H1 (cell line): ENCODE measurements around the gene CACNB1. TPM values are rescaled to one million over a fixed set of nuclear protein-coding genes. Genes with fewer than 3 reads are reported as not detected.

Source experiments
- CTCF ChIA-PET: fragments of 300-600 bp; sonication (Branson Sonifier 250); formaldehyde crosslinking; loops from one replicate; lab custom pipeline; 2021; ENCODE audit not compliant: partially characterized antibody; lab: Charles Lee
- POLR2A ChIA-PET: fragments of 300-600 bp; sonication (Branson Sonifier 250); formaldehyde crosslinking; loops from one replicate; lab custom pipeline; 2021; ENCODE audit warnings: inconsistent platforms; ENCODE audit not compliant: partially characterized antibody; lab: Charles Lee
- DNase-seq, 2 experiments: peaks; one replicate each; pipeline versions ENCODE4 v3.0.0 to v3.0.0-alpha.2; 2010 to 2022; ENCODE audit warnings: low spot score in 2 of 2, low read depth in 1 of 2, mixed read lengths in 1 of 2
- FAIRE-seq: peaks from 2 replicates; lab custom pipeline; 2011; peaks lifted over from hg19 to GRCh38; lab: Jason Lieb, UNC
- H2AFZ ChIP-seq: 2 replicates; pipeline ENCODE4 v1.8.1; 2012; ENCODE audit warnings: low read length, inconsistent platforms
- H2AK5ac ChIP-seq: 2 replicates; pipeline ENCODE4 v1.6.1; 2013; ENCODE audit warnings: low read depth, low read length
- H2BK120ac ChIP-seq: replicated peaks from 2 replicates; pipeline ENCODE3; 2013; ENCODE audit warnings: low read depth, low read length, inconsistent platforms
- H2BK12ac ChIP-seq: 2 replicates; pipeline ENCODE4 v1.6.1; 2013; ENCODE audit warnings: low read depth, low read length
- H2BK15ac ChIP-seq: 2 replicates; pipeline ENCODE4 v1.6.1; 2013; ENCODE audit warnings: low read length
- H2BK20ac ChIP-seq: 2 replicates; pipeline ENCODE4 v1.6.1; 2013; ENCODE audit warnings: low read length
- H2BK5ac ChIP-seq: 2 replicates; pipeline ENCODE4 v1.6.1; 2013; ENCODE audit warnings: low read depth, low read length
- H3K14ac ChIP-seq: 2 replicates; pipeline ENCODE4 v1.6.1; 2013; ENCODE audit warnings: inconsistent platforms; ENCODE audit not compliant: insufficient read length
- H3K18ac ChIP-seq: 2 replicates; pipeline ENCODE4 v1.6.1; 2013; ENCODE audit warnings: low read length; ENCODE audit errors: extremely low read depth
- H3K23ac ChIP-seq: 2 replicates; pipeline ENCODE4 v1.6.1; 2013; ENCODE audit warnings: inconsistent platforms; ENCODE audit not compliant: insufficient read length
- H3K23me2 ChIP-seq: 2 replicates; pipeline ENCODE4 v1.6.1; 2013; ENCODE audit warnings: low read depth, low read length
- H3K27ac ChIP-seq: 2 replicates; pipeline ENCODE4 v1.6.1; 2011; ENCODE audit warnings: low read depth, low read length, inconsistent platforms
- H3K27me3 ChIP-seq, 4 experiments: replicated peaks in 1 of 4; 1 replicate in 1 of 4; 2 replicates in 3 of 4; pipeline versions ENCODE4 v1.6.1 to v1.8.1; 2011 to 2013; ENCODE audit warnings: low read length in 3 of 4, mild to moderate bottlenecking in 3 of 4, inconsistent platforms in 2 of 4, mixed read lengths in 2 of 4, moderate library complexity in 1 of 4; ENCODE audit not compliant: control insufficient read depth in 3 of 4, insufficient read depth in 3 of 4; ENCODE audit errors: extremely low read depth in 1 of 4
- H3K36me3 ChIP-seq, 4 experiments: 2 replicates each; pipeline versions ENCODE4 v1.6.1 to v1.8.1; 2011 to 2013; ENCODE audit warnings: mild to moderate bottlenecking in 4 of 4, low read length in 3 of 4, moderate library complexity in 2 of 4, control low read depth in 1 of 4, inconsistent platforms in 1 of 4; ENCODE audit not compliant: insufficient read depth in 4 of 4, control insufficient read depth in 2 of 4
- H3K4ac ChIP-seq: replicated peaks from 2 replicates; pipeline ENCODE3; 2013; ENCODE audit warnings: low read length, low read depth, mixed read lengths, inconsistent platforms; ENCODE audit not compliant: insufficient read length
- H3K4me1 ChIP-seq, 4 experiments: replicated peaks in 1 of 4; 1 replicate in 1 of 4; 2 replicates in 3 of 4; pipeline versions ENCODE4 v1.6.1 to v1.8.1; 2011 to 2013; ENCODE audit warnings: low read length in 3 of 4, inconsistent platforms in 2 of 4, mixed read lengths in 1 of 4; ENCODE audit not compliant: insufficient read depth in 4 of 4, control insufficient read depth in 3 of 4
- H3K4me2 ChIP-seq, 2 experiments: 2 replicates each; pipeline versions ENCODE4 v1.6.1 to v1.8.1; 2011 to 2013; ENCODE audit warnings: low read depth in 2 of 2, low read length in 2 of 2, control low read depth in 1 of 2, inconsistent platforms in 1 of 2, mild to moderate bottlenecking in 1 of 2; ENCODE audit not compliant: insufficient read depth in 1 of 2
- H3K4me3 ChIP-seq, 4 experiments: fragments of 200-600, 300-600 bp in 1 of 4; sonication (generic), shearing (Covaris generic), sonication (Bioruptor Twin) in 1 of 4; 2 replicates each; pipeline versions ENCODE4 v1.5.1 to v1.8.1; 2011 to 2016; ENCODE audit warnings: low read length in 4 of 4, low read depth in 3 of 4, control low read depth in 2 of 4, inconsistent platforms in 2 of 4, mild to moderate bottlenecking in 2 of 4, mixed read lengths in 1 of 4, moderate library complexity in 1 of 4; ENCODE audit not compliant: insufficient read depth in 2 of 4; ENCODE audit errors: extremely low read depth in 1 of 4
- H3K56ac ChIP-seq: replicated peaks from 2 replicates; pipeline ENCODE3; 2013; ENCODE audit warnings: low read depth, mild to moderate bottlenecking, mixed read lengths, low read length, inconsistent platforms; ENCODE audit not compliant: insufficient read length
- H3K79me1 ChIP-seq: 2 replicates; pipeline ENCODE4 v1.6.1; 2013; ENCODE audit warnings: low read depth, low read length, control low read depth
- H3K79me2 ChIP-seq, 2 experiments: 2 replicates each; pipeline versions ENCODE4 v1.6.1 to v1.8.1; 2012 to 2013; ENCODE audit warnings: low read length in 2 of 2, mild to moderate bottlenecking in 2 of 2, inconsistent platforms in 1 of 2; ENCODE audit not compliant: insufficient read depth in 2 of 2, control insufficient read depth in 1 of 2
- H3K9ac ChIP-seq, 4 experiments: replicated peaks in 1 of 4; 1 replicate in 1 of 4; 2 replicates in 3 of 4; pipeline versions ENCODE4 v1.6.1 to v1.8.1; 2011 to 2013; ENCODE audit warnings: low read depth in 3 of 4, low read length in 3 of 4, control low read depth in 2 of 4, mild to moderate bottlenecking in 2 of 4, moderate library complexity in 2 of 4, inconsistent platforms in 1 of 4; ENCODE audit errors: extremely low read depth in 1 of 4
- H3K9me3 ChIP-seq, 2 experiments: 2 replicates each; pipeline versions ENCODE4 v1.6.1 to v1.8.1; 2012 to 2013; ENCODE audit warnings: mild to moderate bottlenecking in 2 of 2, moderate library complexity in 2 of 2, control low read depth in 1 of 2, inconsistent platforms in 1 of 2, low read depth in 1 of 2, low read length in 1 of 2, mixed read lengths in 1 of 2; ENCODE audit not compliant: insufficient read depth in 2 of 2
- H4K20me1 ChIP-seq, 2 experiments: replicated peaks in 1 of 2; 2 replicates each; pipeline versions ENCODE3 to v1.8.1; 2011 to 2013; ENCODE audit warnings: inconsistent platforms in 2 of 2, low read length in 2 of 2, mild to moderate bottlenecking in 1 of 2; ENCODE audit not compliant: insufficient read depth in 2 of 2, control insufficient read depth in 1 of 2
- H4K5ac ChIP-seq: 2 replicates; pipeline ENCODE4 v1.6.1; 2013; ENCODE audit warnings: low read length, low read depth, mixed read lengths, inconsistent platforms; ENCODE audit not compliant: insufficient read length
- H4K8ac ChIP-seq: 2 replicates; pipeline ENCODE4 v1.8.0; 2013; ENCODE audit warnings: mild to moderate bottlenecking, moderate library complexity, low read length, inconsistent platforms; ENCODE audit not compliant: insufficient read depth; ENCODE audit errors: extremely low read depth
- H4K91ac ChIP-seq: replicated peaks from 2 replicates; pipeline ENCODE3; 2013; ENCODE audit warnings: low read length, mixed read lengths, inconsistent platforms; ENCODE audit not compliant: insufficient read length
- BACH1 ChIP-seq: IDR thresholded peaks from 2 replicates; pipeline ENCODE4 v1.6.1; 2012; ENCODE audit warnings: low read length, improper control_type of control experiment
- NANOG ChIP-seq: IDR thresholded peaks from 2 replicates; pipeline ENCODE4 v1.6.1; 2011; ENCODE audit warnings: low read length, low read depth, mild to moderate bottlenecking, inconsistent platforms; ENCODE audit not compliant: insufficient read depth, poor library complexity, severe bottlenecking
- NRF1 ChIP-seq: IDR thresholded peaks from 2 replicates; pipeline ENCODE4 v1.6.1; 2011; ENCODE audit warnings: mild to moderate bottlenecking, low read depth, low read length, improper control_type of control experiment
- RXRA ChIP-seq: IDR thresholded peaks from 2 replicates; pipeline ENCODE4 v1.6.1; 2011; ENCODE audit warnings: low read depth, mild to moderate bottlenecking, low read length, moderate library complexity; ENCODE audit not compliant: insufficient read depth
- WGBS, 2 experiments: shearing (Covaris generic) in 1 of 2; methylation state at CpG; one replicate each; pipeline versions ENCODE4 v1.1.6 to v1.1.7; 2013 to 2015; ENCODE audit warnings: low lambda C conversion rate in 2 of 2, mixed read lengths in 2 of 2, inconsistent platforms in 1 of 2, low coverage in 1 of 2, missing lambda C conversion rate in 1 of 2; ENCODE audit not compliant: insufficient replicate concordance in 2 of 2, insufficient coverage in 1 of 2, insufficient read length in 1 of 2; ENCODE audit errors: extremely low coverage in 1 of 2, missing lambda C conversion rate in 1 of 2; 5-methylcytosine and 5-hydroxymethylcytosine counted together
- polyA plus RNA-seq, 7 experiments: library from polyadenylated mRNA; depleted of rRNA in 3 of 7; stranded (reverse) in 5 of 7; unstranded in 2 of 7; fragments of >200 nt in 5 of 7; fragments of 200-250 nt in 2 of 7; gene quantifications; 1 replicate in 5 of 7; 2 replicates in 1 of 7; 4 replicates in 1 of 7; pipeline versions ENCODE4 v1.2.1 to v1.2.3, GENCODE V29; 2011 to 2013; ENCODE audit warnings: missing spikeins in 2 of 7, mixed read lengths in 2 of 7
- total RNA-seq: library from RNA; stranded (reverse); fragmentation: NEBNext Ultra II Directional; extraction: Animal tissue kit (Norgen Biotek cat#: 25700); gene quantifications from 2 replicates; pipeline ENCODE4 v1.2.1, GENCODE V29; 2021
- TF ChIP-seq, protein P1 (sequence below): IDR thresholded peaks from 2 replicates; pipeline ENCODE4 v1.6.1; 2012; ENCODE audit warnings: low read length, inconsistent platforms
- TF ChIP-seq, protein P2 (sequence below), 3 experiments: IDR thresholded peaks; 1 replicate in 2 of 3; 2 replicates in 1 of 3; pipeline versions ENCODE4 v1.5.1 to v1.6.1; 2011; ENCODE audit warnings: low read length in 3 of 3, mild to moderate bottlenecking in 3 of 3, inconsistent platforms in 2 of 3, low read depth in 1 of 3, moderate library complexity in 1 of 3; ENCODE audit not compliant: insufficient read depth in 1 of 3; ENCODE audit errors: control extremely low read depth in 1 of 3
- TF ChIP-seq, protein P3 (sequence below): IDR thresholded peaks from 2 replicates; pipeline ENCODE4 v1.6.1; 2011; ENCODE audit warnings: low read length, improper control_type of control experiment

CACNB1 gene
- total and polyA plus RNA-seq, 2 of the 8 experiments (the other 6 are each of a cell fraction or from before 2014, with no cell fraction given) = 7.2 to 17.8 TPM

DNA sequence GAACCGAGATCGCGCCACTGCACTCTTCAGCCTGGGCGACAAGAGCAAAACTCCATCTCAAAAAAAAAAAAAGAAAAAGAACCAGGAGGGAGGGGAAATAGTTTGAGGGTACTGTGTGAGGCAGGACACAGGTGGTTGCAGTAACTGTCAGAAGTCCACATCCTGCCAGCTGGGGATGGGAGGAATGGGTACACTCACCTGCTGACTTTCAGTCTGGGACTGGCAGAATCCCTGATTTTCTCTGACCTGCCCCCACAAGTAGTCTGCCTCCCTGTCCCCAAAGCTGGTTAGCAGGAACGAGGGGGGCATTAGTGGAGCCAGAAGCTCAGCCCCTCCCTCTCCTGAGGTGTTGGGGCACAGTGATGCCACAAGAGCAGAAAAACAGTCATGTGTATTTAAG is 24.4 kb downstream of the CACNB1 start:
- no peak overlapping the region for H4K5ac ChIP-seq
- WGBS, 2 experiments = 64% methylated on average over 1 of the region's 5 CpGs; no CpG with 5 or more reads in 1 of the 2 experiments
- no peak for DNase-seq
- H3K23me2 ChIP-seq = no peaks in the 10 kb centered on the region; the same call in 1 of the 2 replicates
- no peak overlapping the region for H3K9ac ChIP-seq
- H3K27me3 ChIP-seq = peaks cover 0 to 2% (median 0%) of the 10 kb centered on the region in 4 experiments; a peak in 2 of 7 replicates
- H3K36me3 ChIP-seq = peaks cover 0 to 15% (median 5%) of the 10 kb centered on the region in 4 experiments; a peak in 4 of 8 replicates
- no peak overlapping the region for H4K8ac ChIP-seq
- ChIA-PET CTCF (interaction anchor here (0.9 to 7.8 kb wide), 14 partner anchors 10 to 441 kb away, joined by 3 to 151 read pairs (median 14); partner anchors contain the start of genes ARL5C, LASP1NB and PLXDC1), POLR2A (interaction anchor here (0.7 to 3.9 kb wide), 9 partner anchors 8 to 228 kb away, joined by 3 to 35 read pairs (median 11); partner anchors contain the start of genes ARL5C, FBXL20 and RPL19)
- H3K27ac ChIP-seq = no peak overlapping the region
- no peaks in the 10 kb centered on the region for H3K79me1 ChIP-seq
- H2BK5ac ChIP-seq = no peak overlapping the region
- H3K4ac ChIP-seq = no peak overlapping the region
- 0 out of 2 replicates have a peak overlapping the region, but pooled peaks have one; percentile 3 for H2BK20ac ChIP-seq
- H3K14ac ChIP-seq = no peak overlapping the region
- H3K9me3 ChIP-seq = no peaks in the 10 kb centered on the region
- peak overlapping the region; percentile 81; the same call in 1 of the 2 replicates for H2BK15ac ChIP-seq
- H3K56ac ChIP-seq = no peak overlapping the region
- peak overlapping the region; percentile 60; the same call in 1 of the 2 replicates for H2BK12ac ChIP-seq
- no peak overlapping the region for H2AK5ac ChIP-seq
- H3K4me3 ChIP-seq = no peak overlapping the region
- no peak overlapping the region for H3K4me2 ChIP-seq
- H3K4me1 ChIP-seq = peaks cover 0 to 14% (median 10%) of the 10 kb centered on the region in 4 experiments; a peak in 6 of 7 replicates
- TF ChIP-seq, protein P1, sequence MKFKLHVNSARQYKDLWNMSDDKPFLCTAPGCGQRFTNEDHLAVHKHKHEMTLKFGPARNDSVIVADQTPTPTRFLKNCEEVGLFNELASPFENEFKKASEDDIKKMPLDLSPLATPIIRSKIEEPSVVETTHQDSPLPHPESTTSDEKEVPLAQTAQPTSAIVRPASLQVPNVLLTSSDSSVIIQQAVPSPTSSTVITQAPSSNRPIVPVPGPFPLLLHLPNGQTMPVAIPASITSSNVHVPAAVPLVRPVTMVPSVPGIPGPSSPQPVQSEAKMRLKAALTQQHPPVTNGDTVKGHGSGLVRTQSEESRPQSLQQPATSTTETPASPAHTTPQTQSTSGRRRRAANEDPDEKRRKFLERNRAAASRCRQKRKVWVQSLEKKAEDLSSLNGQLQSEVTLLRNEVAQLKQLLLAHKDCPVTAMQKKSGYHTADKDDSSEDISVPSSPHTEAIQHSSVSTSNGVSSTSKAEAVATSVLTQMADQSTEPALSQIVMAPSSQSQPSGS = no peak
- TF ChIP-seq, protein P2, sequence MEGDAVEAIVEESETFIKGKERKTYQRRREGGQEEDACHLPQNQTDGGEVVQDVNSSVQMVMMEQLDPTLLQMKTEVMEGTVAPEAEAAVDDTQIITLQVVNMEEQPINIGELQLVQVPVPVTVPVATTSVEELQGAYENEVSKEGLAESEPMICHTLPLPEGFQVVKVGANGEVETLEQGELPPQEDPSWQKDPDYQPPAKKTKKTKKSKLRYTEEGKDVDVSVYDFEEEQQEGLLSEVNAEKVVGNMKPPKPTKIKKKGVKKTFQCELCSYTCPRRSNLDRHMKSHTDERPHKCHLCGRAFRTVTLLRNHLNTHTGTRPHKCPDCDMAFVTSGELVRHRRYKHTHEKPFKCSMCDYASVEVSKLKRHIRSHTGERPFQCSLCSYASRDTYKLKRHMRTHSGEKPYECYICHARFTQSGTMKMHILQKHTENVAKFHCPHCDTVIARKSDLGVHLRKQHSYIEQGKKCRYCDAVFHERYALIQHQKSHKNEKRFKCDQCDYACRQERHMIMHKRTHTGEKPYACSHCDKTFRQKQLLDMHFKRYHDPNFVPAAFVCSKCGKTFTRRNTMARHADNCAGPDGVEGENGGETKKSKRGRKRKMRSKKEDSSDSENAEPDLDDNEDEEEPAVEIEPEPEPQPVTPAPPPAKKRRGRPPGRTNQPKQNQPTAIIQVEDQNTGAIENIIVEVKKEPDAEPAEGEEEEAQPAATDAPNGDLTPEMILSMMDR (IDR thresholded peaks at IDR 0.05; ENCODE audit: control extremely low read depth in 1 of 3, insufficient read depth in 1 of 3, low read depth in 1 of 3, low read length in 3 of 3) = no peak
- TF ChIP-seq RXRA (no peak), NANOG (no peak), BACH1 (no peak), NRF1 (no peak)
- TF ChIP-seq, protein P3, sequence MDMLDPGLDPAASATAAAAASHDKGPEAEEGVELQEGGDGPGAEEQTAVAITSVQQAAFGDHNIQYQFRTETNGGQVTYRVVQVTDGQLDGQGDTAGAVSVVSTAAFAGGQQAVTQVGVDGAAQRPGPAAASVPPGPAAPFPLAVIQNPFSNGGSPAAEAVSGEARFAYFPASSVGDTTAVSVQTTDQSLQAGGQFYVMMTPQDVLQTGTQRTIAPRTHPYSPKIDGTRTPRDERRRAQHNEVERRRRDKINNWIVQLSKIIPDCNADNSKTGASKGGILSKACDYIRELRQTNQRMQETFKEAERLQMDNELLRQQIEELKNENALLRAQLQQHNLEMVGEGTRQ = no peak
- H3K79me2 ChIP-seq = no peaks in the 10 kb centered on the region
- peaks cover 0 to 5% of the 10 kb centered on the region in 2 experiments for H4K20me1 ChIP-seq
- no peak overlapping the region for H2AFZ ChIP-seq
- FAIRE-seq = no peak
- no peak overlapping the region for H3K18ac ChIP-seq
- H3K23ac ChIP-seq = no peak overlapping the region
- no peak overlapping the region for H4K91ac ChIP-seq
- H2BK120ac ChIP-seq = no peak overlapping the region
